Glutamatergic neuron (in vitro differentiated cells): ENCODE results near the gene SASS6. TPM values are rescaled to one million over a fixed set of nuclear protein-coding genes. Genes with fewer than 3 reads are reported as not detected.

Experiments used
- DNase-seq: peaks from one replicate; pipeline ENCODE4 v3.0.0; 2022
- H3K27ac Mint-ChIP-seq: one replicate; pipeline ENCODE4 v1.8.0; 2020; ENCODE audit warnings: mild to moderate bottlenecking, mixed read lengths, inconsistent platforms; ENCODE audit not compliant: unreplicated experiment
- H3K27me3 Mint-ChIP-seq: one replicate; pipeline ENCODE4 v1.8.0; 2020; ENCODE audit warnings: mild to moderate bottlenecking, moderate library complexity, mixed read lengths, inconsistent platforms; ENCODE audit not compliant: unreplicated experiment
- H3K36me3 Mint-ChIP-seq: one replicate; pipeline ENCODE4 v1.8.0; 2020; ENCODE audit warnings: mild to moderate bottlenecking, mixed read lengths, inconsistent platforms; ENCODE audit not compliant: unreplicated experiment
- H3K4me1 Mint-ChIP-seq: one replicate; pipeline ENCODE4 v1.8.0; 2020; ENCODE audit warnings: mild to moderate bottlenecking, low read depth, mixed read lengths, inconsistent platforms; ENCODE audit not compliant: unreplicated experiment
- H3K4me3 Mint-ChIP-seq: one replicate; pipeline ENCODE4 v1.8.0; 2020; ENCODE audit warnings: mild to moderate bottlenecking, mixed read lengths, inconsistent platforms; ENCODE audit not compliant: unreplicated experiment
- H3K9me3 Mint-ChIP-seq: one replicate; pipeline ENCODE4 v1.8.0; 2020; ENCODE audit warnings: mild to moderate bottlenecking, moderate library complexity, mixed read lengths, inconsistent platforms; ENCODE audit not compliant: unreplicated experiment
- CTCF ChIP-seq: fragments of 200-600 bp; sonication (generic); IDR thresholded peaks from one replicate; pipeline ENCODE4 v1.5.0; 2021; ENCODE audit not compliant: partially characterized antibody, unreplicated experiment
- total RNA-seq: library from RNA; stranded (reverse); fragmentation: NEBNext Ultra II Directional; extraction: Animal tissue kit (Norgen Biotek cat#: 25700); gene quantifications from one replicate; pipeline ENCODE4 v1.2.1, GENCODE V29; 2021; ENCODE audit not compliant: unreplicated experiment

The SASS6 gene
- total RNA-seq, 1 donor from 2014 or later = 4.0 TPM

DNA sequence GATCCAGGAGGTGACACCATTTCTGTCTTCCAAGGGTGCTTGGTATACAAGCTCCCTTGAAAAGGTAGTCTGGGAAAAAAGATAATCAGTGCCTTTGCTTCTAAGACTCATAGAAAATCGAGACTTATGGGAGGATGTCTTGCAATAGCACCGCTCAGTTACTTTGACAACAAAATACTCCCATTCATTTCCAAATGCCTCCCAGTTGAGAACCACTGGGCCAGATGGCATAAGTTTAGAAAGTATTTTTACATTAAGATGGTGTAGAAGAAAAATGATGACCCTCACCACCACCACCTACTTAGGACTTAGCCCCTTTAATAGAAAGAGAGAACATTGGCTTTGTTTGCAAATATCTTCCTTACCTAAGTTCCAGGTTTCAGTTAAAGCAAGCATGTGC is 4.9 kb upstream of the SASS6 start:
- no peak for TF ChIP-seq CTCF
- no peaks in the 10 kb centered on the region for H3K36me3 Mint-ChIP-seq
- H3K27ac Mint-ChIP-seq = no peak overlapping the region
- peaks cover 3% of the 10 kb centered on the region for H3K27me3 Mint-ChIP-seq
- H3K4me3 Mint-ChIP-seq = no peak overlapping the region
- peaks cover 4% of the 10 kb centered on the region for H3K9me3 Mint-ChIP-seq
- H3K4me1 Mint-ChIP-seq = no peaks in the 10 kb centered on the region
- no peak for DNase-seq

DNA sequence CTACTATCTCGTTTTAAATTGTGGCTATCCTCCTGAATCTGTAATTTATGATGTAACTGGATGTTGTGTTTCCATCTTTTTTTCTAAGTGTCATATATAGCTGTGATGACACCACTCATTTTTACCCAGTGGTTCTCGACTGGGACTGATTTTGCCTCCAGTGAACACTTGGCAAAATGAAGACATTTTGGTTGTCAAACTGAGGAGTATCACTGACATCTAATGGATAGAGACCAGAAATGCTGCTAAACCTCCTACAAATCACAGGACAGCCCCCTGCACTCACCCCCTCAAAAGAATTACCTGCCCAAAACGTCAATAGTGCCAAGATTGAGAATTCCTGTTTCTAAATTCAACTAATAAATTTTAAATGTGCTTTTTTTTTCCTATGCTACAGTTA is 2.1 kb upstream of the SASS6 start:
- H3K36me3 Mint-ChIP-seq = no peaks in the 10 kb centered on the region
- no peak overlapping the region for H3K27ac Mint-ChIP-seq
- DNase-seq = no peak
- no peak overlapping the region for H3K4me3 Mint-ChIP-seq
- no peak for TF ChIP-seq CTCF
- H3K4me1 Mint-ChIP-seq = no peaks in the 10 kb centered on the region
- H3K27me3 Mint-ChIP-seq = peaks cover 3% of the 10 kb centered on the region
- H3K9me3 Mint-ChIP-seq = peaks cover 4% of the 10 kb centered on the region

DNA sequence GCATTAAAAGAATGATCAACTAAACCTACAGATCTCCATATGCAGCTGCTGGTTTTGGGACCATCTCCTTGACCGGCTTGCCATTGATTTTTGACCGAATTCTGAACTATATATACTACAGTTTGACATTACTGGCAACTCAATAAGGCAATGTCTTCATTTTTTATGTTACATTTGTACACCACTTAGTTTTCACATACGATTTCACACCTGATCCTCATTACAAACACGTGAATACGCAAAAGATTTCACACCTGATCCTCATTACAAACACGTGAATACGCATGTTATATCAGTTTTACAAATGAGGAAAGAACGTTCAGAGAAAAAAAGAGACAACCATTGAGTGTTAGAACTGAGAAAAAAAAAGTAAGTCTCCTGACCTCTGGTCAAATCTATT is 1.1 kb downstream of the SASS6 start:
- H3K27ac Mint-ChIP-seq = no peak overlapping the region
- TF ChIP-seq CTCF = no peak

GRCh38 chr1:100130552-100131077 is 2.1 kb downstream of the SASS6 start:
- Mint-ChIP-seq H3K27ac (no peak overlapping the region), H3K27me3 (peaks cover 3% of the 10 kb centered on the region), H3K4me3 (no peak overlapping the region), H3K4me1 (no peaks in the 10 kb centered on the region), H3K36me3 (no peaks in the 10 kb centered on the region), H3K9me3 (peaks cover 4% of the 10 kb centered on the region)
- no peak for TF ChIP-seq CTCF
- DNase-seq = no peak

More for the DNA sequence above, 1.1 kb downstream of the SASS6 start:
- Mint-ChIP-seq H3K36me3 (no peaks in the 10 kb centered on the region), H3K4me1 (no peaks in the 10 kb centered on the region), H3K27me3 (peaks cover 3% of the 10 kb centered on the region), H3K9me3 (peaks cover 4% of the 10 kb centered on the region), H3K4me3 (peak overlapping the region; percentile 96)
- DNase-seq = no peak

GRCh38 chr1:100127226-100127625 is 5.5 kb downstream of the SASS6 start:
- no peaks in the 10 kb centered on the region for H3K4me1 Mint-ChIP-seq
- no peaks in the 10 kb centered on the region for H3K9me3 Mint-ChIP-seq
- H3K27me3 Mint-ChIP-seq = no peaks in the 10 kb centered on the region
- DNase-seq = no peak
- no peak overlapping the region for H3K27ac Mint-ChIP-seq
- no peaks in the 10 kb centered on the region for H3K36me3 Mint-ChIP-seq
- TF ChIP-seq CTCF = no peak
- H3K4me3 Mint-ChIP-seq = no peak overlapping the region
